HG03521 (cell line): ENCODE measurements around the gene DGKD.
"Not testable (repeated sequence)": the region's sequence is repeated elsewhere in the genome, so short reads cannot be mapped to it uniquely, and the experiment has no call there.

Experiments
- ATAC-seq: cut with Tn5 transposase; IDR thresholded peaks from one replicate; pipeline ENCODE4 v1.9.1; 2021; ENCODE audit warnings: mild to moderate bottlenecking, moderate library complexity; ENCODE audit not compliant: unreplicated experiment

The DGKD gene

DNA sequence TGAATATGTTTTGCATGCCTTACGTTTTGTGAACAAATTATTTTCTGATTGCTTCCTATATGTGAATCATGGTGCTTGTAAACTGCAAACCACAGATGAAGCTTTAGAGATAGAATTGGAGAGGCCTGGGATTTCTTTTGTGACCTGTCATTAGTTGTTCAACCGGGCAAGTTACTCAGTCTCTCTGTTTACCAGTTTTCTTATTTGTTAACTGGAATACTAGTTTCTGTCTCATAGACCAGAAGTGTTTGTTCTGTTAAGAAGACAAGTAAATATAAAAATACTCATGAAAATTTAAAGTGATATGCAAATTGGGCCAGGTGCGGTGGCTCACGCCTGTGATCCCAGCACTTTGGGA is 27.3 kb downstream of the DGKD start:
- ATAC-seq = no peak

DNA sequence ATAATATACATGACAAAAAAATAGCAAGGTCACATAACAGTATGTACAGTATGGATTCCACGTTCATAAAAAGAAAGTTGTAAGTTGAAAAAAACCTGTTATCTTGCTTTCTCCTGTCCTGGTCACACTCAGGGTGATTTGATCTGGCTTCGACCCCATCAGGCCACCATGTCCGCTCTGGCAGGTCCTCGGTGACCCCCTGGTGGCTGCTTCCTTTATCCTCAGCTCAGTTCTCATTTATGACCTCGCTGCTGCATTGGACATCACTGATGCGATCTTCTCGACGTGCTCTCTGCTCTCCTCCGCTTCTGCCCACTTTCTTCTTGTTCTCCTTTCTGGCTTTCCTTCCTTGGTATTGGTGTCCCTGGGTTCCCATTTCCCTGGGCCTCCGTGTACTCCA is 29.7 kb downstream of the DGKD start:
- no peak for ATAC-seq

- peak; percentile 5 for ATAC-seq
These were observed 30.7 kb downstream of the DGKD start for GRCh38 chr2:233384811-233385488.

- peak; percentile 59 for ATAC-seq
These were observed 31.3 kb downstream of the DGKD start for GRCh38 chr2:233385489-233386044.

GRCh38 chr2:233386382-233387041 is 32.2 kb downstream of the DGKD start:
- no peak for ATAC-seq

DNA sequence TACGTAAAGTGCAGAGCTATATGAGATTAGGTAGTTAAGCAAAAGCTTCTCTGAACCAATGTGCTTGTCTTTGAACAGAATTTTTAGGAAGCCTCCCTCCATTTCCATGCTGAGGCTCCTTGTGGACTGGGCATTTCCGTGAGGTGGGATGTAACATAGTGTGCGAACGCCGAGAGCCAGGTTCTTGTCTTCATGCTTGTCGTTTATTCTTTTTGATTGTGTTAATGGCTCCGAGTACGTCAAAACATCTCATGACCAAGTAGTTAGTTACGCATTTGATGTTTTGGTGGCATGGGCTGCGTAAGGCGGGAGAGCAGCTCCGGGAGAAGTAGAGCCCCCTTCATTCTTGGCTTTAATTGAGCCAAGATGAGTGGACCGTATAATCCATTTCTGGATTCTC is 32.9 kb downstream of the DGKD start:
- ATAC-seq = no peak

DNA sequence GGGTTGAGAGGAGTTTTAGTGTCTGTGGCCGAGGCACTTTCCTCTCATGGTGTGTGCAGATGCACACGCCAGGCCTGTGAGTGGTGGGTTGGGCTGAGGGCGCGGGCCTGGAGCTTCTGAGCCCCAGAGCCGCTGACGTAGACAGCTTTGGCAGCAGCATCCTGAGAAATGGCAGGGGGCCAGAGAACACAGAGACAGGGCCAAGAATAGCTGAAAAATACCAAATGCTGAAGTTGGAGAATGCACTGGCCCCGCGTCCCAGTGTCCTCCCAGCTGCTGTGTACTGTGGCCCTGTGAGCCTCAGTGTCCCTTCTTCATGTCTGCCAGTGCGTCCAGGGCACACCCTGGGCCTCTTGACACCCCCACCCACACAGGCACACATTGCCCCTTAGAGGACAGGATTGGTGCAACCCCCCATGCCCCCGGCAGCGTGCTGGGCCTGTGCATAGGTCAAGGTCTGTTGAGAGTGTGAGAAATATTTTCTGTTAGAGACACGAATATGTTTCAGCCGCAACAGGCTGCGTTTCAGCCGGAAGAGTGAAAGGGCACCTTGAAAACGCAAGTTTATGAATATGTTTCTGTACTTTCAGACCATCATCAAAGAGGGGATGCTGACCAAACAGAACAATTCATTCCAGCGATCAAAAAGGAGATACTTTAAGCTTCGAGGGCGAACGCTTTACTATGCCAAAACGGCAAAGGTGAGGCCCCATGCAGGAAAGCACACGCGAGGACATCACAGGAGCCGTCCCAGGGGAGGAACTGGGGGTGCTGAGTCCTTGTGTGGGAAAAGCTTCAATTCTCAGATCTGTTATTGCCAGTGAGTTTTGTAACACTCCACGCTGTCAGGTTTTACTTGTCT is 33.6 kb downstream of the DGKD start:
- ATAC-seq = no peak

- no peak for ATAC-seq
These were observed 35.4 kb downstream of the DGKD start for GRCh38 chr2:233389601-233390125.

DNA sequence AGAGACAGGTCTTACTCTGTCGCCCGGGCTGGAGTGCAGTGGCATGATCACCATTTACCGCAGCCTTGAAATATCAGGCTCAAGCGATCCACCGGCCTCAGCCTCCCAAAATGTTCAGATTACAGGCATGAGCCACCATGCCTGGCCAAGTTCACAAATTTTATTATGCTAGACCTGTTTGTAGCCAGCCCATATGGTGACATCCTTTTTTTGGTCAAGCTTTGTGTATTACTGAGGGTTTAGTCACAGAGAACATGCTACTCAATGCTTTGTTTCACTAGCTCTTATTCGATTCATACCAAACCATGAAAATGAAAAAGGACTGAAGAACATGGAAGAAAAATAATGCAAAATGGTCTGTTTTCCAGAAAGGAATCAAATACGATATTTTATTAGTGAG is 41.4 kb downstream of the DGKD start:
- ATAC-seq = no peak

DNA sequence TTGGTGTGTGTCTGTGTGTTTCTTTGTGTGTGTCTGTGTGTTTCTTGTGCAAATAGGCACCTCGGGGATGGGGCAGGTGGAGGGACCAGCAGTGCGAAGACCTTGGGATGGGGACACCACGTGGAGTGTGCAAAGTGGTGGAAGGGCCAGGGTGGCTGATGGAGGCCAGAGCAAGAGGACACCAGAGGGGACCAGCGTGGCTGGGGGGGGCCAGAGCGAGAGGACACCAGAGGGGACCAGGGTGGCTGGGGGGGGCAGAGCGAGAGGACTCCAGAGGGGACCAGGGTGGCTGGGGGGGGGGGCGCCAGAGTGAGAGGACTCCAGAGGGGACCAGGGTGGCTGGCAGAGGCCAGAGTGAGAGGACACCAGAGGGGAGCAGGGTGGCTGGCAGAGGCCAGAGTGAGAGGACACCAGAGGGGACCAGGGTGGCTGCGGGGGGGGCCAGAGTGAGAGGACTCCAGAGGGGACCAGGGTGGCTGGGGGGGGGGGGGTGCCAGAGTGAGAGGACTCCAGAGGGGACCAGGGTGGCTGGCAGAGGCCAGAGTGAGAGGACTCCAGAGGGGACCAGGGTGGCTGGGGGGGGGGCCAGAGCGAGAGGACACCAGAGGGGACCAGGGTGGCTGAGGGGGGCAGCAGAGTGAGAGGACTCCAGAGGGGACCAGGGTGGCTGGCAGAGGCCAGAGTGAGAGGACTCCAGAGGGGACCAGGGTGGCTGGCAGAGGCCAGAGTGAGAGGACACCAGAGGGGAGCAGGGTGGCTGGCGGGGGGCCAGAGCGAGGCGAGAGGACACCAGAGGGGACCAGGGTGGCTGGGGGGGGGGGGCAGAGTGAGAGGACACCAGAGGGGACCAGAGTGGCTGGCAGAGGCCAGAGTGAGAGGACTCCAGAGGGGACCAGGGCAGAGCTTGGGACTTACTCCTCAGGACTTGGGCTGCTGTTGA is 42.7 kb downstream of the DGKD start:
- ATAC-seq = not testable (repeated sequence)

DNA sequence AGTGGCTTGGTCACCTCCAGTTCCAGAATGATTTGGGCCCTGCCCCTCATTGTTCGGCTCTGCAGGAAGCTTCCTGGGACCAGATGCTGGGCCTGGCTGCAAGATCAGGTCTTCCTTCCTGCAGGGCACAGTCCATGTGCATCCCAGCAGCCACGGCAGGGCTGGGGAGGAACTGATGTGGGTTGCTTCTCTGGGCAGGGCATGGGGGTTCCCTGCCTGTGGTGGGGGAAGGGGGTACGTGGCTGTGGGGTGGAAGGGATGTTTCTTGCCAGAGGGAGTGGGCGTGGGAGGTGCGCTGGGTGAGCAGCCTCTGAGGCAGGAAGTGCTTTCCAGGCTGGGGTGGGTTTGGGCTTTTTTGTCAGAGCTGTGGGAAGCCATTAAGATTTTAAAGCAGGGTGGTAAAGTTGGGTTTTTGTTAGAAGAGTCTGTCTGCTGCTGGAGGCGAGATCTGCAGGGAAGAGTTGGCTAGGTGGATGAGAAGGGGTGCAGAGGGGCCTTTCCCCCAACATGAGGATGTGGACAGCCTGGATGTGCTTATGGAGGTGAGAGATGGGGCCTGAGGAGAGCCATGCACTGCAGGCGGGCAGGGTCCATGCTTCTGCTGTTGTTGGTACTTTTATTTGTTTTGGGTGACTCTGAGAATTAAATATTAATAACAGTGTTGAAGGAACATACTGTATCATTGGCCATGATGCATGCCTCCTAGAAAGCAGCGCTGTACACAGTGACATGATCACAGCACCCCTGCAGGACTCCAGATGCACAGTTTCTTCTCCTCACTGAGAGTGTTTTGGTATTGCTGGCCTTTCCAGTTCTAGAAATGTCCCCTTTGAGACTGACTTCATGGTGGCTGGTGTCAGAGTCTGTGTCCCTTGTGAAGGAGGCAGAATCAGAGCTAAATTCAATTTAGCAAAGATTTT is 45.3 kb downstream of the DGKD start:
- no peak for ATAC-seq

DNA sequence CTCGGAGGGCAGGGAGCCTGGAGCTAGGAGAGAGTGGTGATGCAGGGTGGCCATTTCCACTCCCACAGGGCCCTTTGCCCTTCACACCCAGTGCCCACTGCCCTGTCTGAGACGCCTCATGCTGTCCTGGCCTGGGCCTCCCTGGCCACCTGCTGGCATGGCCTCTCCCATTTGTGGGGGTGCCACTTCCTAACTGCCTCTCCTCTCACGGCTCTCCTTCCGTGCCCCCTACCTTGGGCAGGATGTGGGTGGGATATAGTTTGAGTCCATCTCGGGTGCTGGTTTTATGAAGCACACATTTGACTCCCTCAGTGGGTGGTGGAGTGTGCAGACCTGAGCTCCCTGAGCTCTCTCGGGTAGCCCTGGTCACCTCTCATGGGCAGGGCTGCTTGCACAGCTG is 46.0 kb downstream of the DGKD start:
- ATAC-seq = no peak

DNA sequence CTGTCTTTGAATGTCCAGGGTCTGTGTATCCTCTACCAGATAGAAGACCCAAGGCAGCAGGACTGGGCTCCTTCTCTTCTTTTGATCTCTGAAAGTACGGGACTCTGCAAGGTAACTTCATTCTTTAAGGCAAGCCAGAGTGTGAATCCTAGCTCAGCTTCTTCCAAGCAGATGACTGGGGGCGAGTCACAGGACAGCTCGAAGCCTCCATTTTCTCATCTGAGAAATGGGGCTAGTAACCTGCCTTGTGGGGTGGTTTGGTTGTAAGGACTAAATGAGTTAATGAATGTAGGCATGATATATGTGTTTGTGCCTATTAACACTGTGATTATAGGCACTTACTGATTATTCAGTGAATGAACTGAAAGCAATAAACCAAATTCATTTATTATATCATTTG is 46.7 kb downstream of the DGKD start:
- ATAC-seq = no peak

- ATAC-seq = no peak
These were observed 48.1 kb downstream of the DGKD start for GRCh38 chr2:233402346-233402745.

- ATAC-seq = no peak
These were observed 48.5 kb downstream of the DGKD start for GRCh38 chr2:233402789-233403188.

- ATAC-seq = no peak
These were observed 49.9 kb downstream of the DGKD start for GRCh38 chr2:233404222-233404621.

DNA sequence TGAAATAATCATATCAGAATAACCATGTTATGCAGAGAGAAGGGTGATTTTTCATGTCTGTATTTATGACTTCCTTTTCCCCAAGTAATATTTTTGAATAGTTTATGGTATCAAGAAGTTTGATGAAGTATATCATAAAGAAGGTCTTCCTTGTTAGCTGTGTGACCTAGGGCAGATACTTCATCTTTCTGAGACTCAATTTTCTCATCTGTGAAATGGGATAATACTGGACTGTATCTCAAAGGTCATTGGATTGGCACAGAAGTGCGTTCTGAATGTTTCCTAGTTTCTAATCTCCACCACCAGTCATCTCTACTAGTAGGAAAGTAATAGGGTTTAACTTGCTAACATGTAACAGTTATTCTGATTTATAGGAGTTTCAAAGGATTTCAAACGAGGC is 52.6 kb downstream of the DGKD start:
- no peak for ATAC-seq

DNA sequence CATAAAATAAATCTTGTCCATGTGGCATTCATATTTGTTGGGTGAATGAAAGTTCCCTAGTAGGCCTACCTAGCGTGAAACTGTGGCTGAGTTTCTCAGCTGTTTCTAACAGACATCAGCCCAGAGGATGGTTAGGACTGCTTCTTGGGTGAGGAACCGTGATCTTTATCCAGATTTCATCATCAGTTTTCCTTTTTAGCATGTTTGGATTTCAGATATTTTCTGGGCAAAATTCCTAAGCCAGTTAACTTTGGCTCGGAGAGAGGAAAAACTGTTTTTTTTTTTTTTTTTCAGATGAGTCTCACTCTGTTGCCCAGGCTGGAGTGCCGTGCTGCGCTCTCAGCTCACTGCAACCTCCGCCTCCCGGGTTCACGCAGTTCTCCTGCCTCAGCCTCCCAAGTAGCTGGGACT is 53.5 kb downstream of the DGKD start:
- ATAC-seq = no peak
